NCI-H2171 treated with DMSO at 0.1 percent for 48 hours (cell line): Measurements from ENCODE around the gene PRAMEF11.
"Not testable (repeated sequence)": the region's sequence is repeated elsewhere in the genome, so short reads cannot be mapped to it uniquely, and the experiment has no call there.

Experiments
- DNase-seq: peaks from one replicate; lab custom pipeline; 2025; lab: John Stamatoyannopoulos, UW

PRAMEF11 gene

DNA sequence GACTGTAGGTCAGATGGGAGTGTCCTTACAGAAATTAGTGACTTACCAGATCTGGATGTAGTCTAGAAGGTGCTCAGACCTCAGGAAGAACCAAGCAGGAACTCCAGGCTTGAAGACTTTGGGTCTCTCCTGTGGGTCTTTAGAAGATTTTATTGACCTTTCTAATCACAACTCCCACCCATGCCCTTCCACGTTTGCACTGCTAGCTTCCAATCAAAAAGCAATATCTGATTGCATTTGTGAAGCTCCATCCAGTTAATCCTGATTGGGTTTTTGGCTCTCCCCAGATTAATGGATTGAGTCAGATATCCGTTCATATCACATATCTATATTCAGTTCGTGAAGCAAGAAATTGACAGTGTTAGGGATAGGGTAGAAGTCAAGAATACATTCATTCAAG is at the start of gene PRAMEF11:
Gene PRAMEF11 (minus strand): TSS at position 101 of the 400 bp plus-strand sequence. CDS start 2,621 bp downstream, outside the sequence.
- not testable (repeated sequence) for DNase-seq

DNA sequence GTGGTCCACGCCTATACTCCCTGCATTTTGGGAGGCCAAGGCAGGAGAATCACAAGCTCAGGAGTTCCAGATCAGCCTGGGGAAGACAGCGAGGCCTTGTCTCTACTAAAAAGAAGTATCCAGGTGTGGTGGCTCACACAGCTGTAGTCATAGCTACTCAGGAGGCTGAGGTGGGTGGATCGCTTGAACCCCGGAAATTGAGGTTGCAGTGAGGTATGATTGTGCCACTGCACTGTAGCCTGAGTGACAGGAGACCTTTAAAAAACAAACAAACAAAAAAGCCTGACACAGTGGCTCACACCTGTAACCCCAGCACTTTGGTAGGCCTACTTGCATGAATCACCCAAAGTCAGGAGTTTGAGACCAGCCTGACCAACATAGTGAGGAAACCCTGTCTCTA is 47.2 kb upstream of the PRAMEF11 start:
- DNase-seq = not testable (repeated sequence)

DNA sequence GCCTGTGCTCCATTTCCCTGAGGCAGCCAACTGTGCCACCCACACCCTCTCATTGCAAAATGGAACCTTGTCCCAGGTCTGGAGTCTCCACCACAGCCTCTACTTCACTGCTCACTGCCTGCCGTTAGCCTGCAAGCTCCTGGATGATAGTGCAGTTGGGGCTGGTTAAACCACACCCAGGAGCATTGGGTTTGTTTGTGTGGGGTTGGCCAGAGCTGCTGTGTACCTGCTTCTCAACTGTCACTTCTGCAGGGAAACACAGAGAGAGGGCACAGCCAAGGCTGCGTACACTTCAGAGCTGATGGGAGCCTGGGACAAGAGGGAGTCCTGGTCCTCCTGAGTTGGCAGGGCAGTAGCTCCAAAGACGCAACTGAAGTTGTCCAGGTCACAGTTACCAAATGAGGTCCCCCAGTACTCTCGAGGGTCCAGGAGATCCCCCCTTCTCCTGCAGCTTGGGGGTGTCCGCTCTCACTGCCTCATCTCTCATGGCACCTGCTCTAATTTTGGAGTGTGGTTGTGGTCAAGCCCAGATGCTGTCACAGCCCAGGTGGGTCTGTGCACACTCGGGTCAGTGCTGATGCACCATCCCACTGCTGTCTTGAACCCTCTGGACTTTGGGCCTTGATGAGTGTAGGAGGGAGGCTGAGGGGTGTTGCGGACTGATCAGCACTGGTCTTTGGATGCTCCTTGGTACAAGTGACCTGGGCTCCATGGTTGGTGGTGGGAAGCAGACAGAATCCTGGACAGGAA is 32.1 kb upstream of the PRAMEF11 start:
- not testable (repeated sequence) for DNase-seq

DNA sequence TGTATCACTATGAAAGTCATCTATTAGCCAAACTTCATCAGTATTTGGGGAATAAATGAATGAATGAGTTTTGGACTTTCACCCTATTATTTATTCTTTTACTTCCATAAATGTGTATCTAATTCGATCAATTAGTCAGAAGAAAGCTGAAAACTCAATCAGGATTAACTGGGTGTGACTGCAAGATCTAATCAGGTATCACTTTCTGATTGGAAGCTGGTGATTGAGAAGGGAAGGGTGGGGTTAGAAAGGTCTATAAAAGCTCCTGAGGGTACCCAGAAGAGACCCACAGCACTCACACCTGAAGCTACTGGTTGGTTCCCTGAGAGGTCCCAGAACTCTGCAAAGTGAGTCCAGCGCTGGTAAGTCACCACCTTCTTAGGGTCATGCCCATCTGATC is 25.6 kb upstream of the PRAMEF11 start, which contains the start of gene PRAMEF2:
Gene PRAMEF2 (plus strand): TSS at position 301 of the 400 bp plus-strand sequence. CDS start 1,924 bp downstream, outside the sequence.
- not testable (repeated sequence) for DNase-seq

DNA sequence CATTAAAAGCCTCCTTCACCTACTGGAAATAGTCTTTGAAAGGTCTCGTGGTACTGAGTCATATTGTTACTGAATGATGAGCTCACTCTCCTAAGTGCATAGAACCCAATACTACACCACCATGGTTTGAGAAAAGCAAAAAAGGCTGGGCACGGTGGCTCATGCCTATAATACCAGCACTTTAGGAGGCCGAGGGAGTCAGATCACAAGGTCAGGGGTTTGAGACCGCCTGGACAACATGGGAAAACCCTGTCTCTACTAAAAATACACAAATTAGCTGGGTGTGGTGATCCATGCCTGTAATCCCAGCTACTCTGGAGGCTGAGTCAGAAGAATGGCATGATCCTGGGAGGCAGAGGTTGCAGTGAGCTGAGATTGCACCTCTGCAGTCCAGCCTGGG is 20.6 kb upstream of the PRAMEF11 start:
- DNase-seq = no peak

DNA sequence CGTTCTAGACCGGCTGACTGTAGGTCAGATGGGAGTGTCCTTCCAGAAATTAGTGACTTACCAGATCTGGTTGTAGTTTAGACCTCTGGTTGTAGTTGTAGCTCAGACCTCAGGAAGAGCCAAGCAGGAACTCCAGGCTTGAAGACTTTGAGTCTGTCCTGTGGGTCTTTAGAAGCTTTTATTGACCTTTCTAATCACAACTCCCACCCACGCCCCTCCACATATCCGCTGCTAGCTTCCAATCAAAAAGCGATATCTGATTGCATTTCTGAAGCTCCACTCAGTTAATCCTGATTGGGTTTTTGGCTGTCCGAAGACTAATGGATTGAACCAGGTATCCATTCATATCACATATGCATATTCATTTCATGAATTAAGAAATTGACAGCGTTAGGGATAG is 17.4 kb upstream of the PRAMEF11 start, which contains the start of gene HNRNPCL1:
Gene HNRNPCL1 (minus strand): TSS at position 101 of the 400 bp plus-strand sequence. CDS start 431 bp downstream, outside the sequence.
- DNase-seq = not testable (repeated sequence)

DNA sequence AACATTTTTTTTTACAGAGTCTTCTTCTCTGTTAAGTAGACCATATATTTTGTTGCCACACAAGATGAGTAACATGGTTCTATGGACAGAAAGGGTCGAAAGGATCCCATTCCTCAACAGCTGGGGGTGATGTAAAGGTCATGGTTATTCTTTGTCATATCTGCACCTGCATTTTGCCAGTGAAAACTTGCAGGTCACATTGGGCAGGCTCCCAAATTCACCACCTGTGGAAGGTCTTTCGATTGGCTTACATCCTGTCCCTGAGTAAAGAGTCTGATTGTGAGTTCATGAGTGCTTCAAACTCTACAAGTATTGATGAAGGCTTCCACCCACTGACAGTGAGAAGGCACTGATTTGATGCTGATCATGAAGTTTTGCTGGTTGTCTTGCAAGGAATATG is 2.0 kb upstream of the PRAMEF11 start:
- not testable (repeated sequence) for DNase-seq

DNA sequence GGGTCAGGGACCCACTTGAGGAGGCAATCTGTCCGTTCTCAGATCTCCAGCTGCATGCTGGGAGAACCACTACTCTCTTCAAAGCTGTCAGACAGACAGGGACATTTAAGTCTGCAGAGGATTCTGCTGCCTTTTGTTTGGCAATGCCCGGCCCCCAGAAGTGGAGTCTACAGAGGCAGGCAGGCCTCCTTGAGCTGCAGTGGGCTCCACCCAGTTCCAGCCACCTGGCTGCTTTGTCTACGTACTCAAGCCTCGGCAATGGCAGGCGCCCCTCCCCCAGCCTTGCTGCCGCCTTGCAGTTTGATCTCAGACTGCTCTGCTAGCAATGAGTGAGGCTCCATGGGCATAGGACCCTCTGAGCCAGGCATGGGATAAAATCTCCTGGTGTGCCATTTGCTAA is 12.1 kb downstream of the PRAMEF11 start:
- DNase-seq = not testable (repeated sequence)

DNA sequence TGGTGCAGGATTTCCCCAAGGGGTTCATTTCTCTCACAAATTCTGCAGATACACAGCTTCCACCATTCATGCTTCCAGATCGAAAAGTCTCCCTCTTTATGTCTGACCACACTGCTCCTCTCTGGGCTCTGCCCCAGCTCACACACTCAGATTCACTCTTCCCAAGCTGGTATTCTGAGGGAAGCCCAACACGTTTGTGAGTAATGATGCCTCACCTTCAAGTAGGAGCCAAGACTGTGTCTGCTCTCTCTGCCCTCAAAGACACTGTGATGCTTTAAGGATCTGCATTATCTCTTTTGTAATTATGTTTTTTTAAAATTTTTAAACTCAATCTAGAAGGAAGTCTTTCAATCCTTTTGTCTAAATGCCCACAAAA is 19.8 kb downstream of the PRAMEF11 start:
- DNase-seq = no peak

DNA sequence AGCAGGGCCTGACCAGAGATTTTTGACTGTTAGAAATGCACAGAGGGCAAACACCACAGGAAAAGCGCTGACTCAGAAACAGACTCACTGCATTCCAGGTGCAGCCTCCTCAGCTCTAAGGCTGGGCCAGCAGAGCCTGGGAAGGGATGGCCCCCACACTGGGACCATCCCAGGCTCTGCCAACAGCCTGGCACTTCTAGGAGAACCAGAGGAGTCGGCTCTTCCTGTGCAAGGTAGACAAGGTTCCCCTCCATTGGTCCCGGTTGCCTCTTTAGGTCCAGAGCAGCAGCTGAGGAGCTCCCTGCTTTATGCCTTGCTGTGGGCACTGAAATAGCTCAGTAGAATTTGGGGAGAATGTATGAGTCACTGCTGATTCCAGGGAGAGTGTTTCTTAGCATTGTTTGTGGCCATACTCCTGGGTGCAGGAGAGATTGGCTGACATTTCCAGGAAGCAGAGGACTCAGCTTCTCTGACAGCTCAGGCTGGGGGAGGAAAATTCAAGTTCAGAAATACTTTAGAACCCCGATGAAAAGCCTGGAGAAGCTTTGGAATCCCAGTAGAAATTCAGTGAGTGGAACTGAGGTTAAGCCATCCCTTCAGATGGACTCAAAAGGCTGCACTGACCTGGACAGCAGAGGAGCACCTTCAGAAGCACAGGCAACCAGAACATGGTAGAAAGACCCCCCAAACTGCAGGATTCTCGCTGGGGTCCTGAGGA is 20.4 kb downstream of the PRAMEF11 start:
- no peak for DNase-seq

DNA sequence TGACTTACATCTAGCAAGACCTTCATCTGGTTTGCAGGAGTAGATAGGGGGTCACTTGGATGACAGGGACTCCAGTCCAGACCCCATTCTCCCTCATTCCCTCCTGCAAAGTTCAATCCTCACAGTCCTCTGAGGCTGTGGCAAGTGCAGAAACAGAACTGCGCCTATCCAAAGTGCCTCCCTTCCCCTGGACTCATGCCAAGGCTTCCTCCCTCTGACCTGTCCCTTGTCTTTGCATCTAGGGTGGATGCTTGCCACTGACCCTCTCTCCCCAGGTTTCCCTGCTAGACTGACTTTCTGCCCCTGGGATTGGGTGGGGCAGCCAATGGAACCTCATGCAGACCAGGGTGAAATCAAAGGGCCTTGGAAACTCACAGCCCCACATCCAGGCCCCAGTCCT is 21.3 kb downstream of the PRAMEF11 start:
- DNase-seq = no peak

DNA sequence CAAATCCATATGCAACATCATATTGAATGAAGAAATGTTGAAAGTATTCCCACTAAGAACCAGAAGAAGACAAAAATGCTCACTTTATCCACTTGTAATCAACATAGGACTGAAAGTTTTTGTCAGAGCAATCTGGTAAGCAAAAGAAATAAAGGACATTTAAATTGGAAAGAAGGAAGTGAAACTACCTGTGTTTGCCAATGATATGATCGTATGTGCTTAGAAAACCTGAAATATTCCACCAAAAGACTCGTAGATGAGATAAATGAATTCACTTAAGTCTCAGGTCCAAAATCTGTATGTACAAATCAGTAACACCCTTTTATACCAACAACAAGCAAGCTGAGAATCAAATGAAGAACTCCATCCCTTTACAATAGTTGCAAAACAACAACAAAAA is 31.5 kb downstream of the PRAMEF11 start:
- DNase-seq = no peak

DNA sequence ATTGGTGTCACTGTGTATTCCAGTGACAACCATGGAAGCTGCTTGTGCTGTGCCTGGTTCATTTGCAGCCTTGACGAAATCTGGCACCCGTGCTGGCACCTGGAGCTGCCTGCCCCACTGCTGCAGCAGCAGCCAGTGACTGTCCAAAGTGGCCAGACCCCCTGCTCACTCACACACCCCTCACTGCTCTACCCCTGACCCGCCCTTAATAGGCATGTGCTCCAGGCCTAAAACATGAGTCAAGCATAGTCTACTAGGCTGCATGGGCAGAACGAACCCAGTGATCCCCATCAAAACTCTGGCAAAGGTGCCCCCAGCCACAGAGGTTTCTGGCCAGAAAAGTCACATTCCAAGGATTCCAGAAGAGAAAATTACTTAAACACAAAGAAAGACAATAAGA is 32.3 kb downstream of the PRAMEF11 start:
- no peak for DNase-seq

DNA sequence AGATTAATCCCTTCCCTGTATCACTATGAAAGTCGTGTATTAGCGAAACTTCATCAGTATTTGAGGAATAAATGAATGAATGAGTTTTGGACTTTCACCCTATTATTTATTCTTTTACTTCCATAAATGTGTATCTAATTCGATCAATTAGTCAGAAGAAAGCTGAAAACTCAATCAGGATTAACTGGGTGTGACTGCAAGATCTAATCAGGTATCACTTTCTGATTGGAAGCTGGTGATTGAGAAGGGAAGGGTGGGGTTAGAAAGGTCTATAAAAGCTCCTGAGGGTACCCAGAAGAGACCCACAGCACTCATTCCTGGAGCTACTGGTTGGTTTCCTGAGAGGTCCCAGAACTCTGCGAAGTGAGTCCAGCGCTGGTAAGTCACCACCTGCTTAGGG is 40.1 kb downstream of the PRAMEF11 start, which contains the start of gene PRAMEF1:
Gene PRAMEF1 (plus strand): TSS at position 301 of the 400 bp plus-strand sequence. CDS start 1,831 bp downstream, outside the sequence.
- DNase-seq = not testable (repeated sequence)

DNA sequence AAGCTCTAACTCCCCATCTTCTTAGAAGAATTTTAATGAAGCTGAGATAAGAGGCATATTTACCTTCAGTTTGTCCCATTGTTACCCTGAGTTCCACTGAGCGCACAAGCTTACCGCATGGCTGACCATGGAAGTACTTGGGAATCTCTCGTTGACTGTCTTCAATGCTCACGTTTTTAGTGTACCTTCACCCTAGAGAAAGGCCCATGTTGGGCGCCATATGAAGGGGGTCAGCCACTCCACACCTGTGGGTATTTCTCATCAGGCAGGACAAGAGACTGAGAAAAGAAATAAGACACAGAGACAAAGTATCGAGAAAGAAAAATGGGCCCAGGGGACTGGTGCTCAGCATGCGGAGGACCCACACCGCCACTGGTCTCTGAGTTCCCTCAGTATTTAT is 46.5 kb downstream of the PRAMEF11 start:
- DNase-seq = not testable (repeated sequence)

DNA sequence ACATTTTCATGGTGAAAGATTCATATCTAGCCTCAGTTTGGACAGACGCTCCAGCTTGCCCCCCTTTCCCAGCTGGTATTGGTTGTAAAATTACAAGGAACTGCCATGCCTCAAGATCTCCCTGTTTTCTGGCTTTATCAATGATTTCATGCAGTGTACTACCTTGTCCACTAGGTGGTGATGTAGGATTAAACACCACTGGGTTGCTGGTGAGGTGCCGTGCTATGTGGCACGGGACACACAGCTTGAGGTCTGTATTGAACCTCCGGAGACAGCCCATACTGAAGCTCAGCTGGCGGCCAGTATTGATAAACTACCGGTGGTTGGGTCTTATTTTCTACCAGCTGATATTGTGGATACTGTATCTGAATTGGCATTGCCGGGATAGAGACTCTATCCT is 47.4 kb downstream of the PRAMEF11 start:
- peak; percentile 26 for DNase-seq

DNA sequence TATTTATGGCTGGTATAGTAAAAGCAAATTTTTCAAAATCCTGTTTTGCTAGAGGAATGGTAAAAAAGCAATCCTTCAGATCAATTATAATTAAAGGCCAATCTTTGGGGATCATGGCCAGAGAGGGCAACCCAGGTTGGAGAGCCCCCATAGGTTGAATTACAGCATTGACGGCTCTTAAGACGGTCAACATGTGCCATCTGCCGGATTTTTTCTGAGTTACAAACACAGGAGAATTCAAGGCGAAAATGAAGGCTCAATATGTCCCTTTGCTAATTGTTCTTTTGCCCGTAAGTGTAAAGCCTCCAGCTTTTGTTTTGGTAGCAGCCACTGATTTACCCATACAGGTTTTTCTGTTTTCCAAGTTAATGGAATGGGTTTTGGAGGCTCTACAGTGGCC is 49.7 kb downstream of the PRAMEF11 start:
- peak; percentile 40 for DNase-seq

DNA sequence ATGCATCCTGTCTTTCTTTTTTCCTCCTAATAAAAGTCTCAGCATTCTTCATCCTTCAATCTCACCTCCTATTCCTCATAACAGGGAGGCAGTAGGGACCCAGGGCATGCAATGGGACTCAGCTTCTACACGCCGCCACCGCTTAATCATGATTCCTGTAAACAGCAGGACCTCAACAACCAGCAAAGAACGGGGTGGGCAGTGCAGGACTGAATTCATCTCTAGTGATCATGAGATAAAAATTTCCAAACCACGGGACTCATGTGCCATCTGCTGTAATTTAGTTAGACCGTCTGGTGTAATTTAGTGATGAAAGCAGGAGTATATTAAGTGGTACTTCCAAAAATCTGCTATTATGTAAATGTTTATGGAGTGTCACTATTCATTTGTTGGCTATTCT is 52.3 kb downstream of the PRAMEF11 start:
- peak; percentile 14 for DNase-seq

DNA sequence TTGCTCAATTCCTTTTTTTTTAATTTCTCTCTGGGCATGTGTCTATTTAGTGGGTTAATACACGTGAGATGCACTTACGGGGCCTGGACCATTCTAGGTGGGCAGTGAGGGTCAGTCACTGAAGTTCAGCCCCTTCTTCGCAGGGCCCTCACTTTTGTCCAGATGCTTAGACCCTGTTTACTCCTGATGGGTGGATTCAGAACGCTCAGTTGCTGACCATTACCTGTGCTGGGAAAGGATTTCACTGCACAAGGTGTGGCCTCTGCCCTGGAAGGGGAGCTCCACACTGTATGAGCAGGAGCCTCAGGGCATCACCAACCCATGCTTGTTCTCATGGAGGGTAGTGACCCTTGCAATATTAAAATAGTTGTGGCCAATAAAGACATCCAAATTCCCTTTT is 53.1 kb downstream of the PRAMEF11 start:
- DNase-seq = no peak

DNA sequence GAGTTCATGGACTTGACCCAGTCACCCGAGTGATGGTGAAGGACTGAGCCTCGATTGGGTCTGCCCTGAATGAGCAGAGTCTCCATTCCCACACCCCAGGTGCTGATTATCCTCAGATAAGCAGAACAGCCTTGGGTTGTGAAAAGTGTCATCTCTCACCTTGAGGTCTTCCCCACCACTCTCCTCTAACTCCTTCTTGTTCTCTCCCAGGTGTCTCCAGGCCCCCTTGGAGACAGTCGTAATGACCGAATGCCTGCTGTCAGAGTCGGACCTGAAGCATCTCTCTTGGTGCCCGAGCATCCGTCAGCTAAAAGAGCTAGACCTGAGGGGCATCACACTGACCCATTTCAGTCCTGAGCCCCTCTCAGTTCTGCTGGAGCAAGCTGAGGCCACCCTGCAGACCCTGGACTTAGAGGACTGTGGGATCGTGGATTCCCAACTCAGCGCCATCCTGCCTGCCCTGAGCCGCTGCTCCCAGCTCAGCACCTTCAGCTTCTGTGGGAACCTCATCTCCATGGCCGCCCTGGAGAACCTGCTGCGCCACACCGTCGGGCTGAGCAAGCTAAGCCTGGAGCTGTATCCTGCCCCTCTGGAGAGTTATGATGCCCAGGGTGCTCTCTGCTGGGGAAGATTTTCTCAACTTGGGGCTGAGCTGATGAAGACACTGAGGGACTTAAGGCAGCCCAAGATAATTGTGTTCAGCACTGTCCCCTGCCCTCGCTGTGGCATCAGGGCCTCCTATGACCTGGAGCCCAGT is 54.2 kb downstream of the PRAMEF11 start:
- DNase-seq = no peak

DNA sequence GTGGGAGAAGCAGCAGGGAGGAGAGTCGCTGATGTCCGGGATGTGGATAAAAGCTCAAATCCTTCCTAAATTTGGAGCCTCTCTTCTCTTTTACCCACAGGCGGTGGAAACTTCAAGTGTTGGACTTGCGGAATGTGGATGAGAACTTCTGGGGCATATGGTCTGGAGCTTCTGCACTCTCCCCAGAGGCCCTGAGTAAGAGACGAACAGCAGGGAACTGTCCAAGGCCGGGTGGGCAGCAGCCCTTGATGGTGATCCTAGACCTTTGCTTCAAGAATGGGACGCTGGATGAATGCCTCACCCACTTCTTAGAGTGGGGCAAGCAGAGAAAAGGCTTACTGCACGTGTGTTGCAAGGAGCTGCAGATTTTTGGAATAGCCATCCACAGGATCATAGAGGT is 55.8 kb downstream of the PRAMEF11 start:
- no peak for DNase-seq

DNA sequence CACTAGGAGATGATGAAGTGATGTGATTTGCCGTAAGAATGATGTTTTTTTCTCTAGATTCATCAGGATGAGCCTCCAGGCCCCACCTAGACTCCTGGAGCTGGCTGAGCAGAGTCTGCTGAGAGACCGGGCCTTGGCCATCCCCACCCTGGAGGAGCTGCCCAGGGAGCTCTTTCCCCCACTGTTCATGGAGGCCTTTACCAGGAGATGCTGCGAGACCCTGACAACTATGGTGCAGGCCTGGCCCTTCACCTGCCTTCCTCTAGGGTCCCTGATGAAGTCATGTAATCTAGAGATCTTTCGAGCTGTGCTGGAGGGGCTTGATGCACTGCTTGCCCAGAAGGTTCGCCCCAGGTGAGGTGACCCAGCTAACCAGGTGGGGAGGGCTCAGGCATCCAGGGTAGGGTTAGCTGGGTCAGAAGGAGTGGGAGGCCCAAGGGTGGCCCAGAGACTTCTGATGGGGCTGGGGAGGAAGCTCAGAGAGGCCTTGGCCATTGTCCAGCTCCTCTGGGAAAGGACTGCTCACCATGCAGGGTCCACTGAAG is 56.3 kb downstream of the PRAMEF11 start:
- no peak for DNase-seq
